ENCODE measurements around the gene USP40. TPM values are rescaled to one million over a fixed set of nuclear protein-coding genes. Genes with fewer than 3 reads are reported as not detected.

USP40 gene
- total RNA-seq, 4 donors from 2014 or later, result 70.7 to 99.0 (median 85.7) TPM

- 49 to 57% methylated on average over 1 of the region's 1 CpG for WGBS, 2 donors
- TF ChIP-seq, protein P1, sequence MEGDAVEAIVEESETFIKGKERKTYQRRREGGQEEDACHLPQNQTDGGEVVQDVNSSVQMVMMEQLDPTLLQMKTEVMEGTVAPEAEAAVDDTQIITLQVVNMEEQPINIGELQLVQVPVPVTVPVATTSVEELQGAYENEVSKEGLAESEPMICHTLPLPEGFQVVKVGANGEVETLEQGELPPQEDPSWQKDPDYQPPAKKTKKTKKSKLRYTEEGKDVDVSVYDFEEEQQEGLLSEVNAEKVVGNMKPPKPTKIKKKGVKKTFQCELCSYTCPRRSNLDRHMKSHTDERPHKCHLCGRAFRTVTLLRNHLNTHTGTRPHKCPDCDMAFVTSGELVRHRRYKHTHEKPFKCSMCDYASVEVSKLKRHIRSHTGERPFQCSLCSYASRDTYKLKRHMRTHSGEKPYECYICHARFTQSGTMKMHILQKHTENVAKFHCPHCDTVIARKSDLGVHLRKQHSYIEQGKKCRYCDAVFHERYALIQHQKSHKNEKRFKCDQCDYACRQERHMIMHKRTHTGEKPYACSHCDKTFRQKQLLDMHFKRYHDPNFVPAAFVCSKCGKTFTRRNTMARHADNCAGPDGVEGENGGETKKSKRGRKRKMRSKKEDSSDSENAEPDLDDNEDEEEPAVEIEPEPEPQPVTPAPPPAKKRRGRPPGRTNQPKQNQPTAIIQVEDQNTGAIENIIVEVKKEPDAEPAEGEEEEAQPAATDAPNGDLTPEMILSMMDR (IDR thresholded peaks at IDR 0.05), result no peak
- no peak for TF ChIP-seq POLR2A (IDR thresholded peaks at IDR 0.05)
- no peaks in the 10 kb centered on the region for H3K4me1 ChIP-seq
These were observed 4.4 kb upstream of the USP40 start for GRCh38 chr2:233571001-233571400.

GRCh38 chr2:233565685-233566140 is 869 bp downstream of the USP40 start:
- H3K4me3 ChIP-seq (replicated peaks in 1 of 3), result peak overlapping the region in 2 of 3 donors; percentile 95 to 100
- TF ChIP-seq POLR2A (IDR thresholded peaks at IDR 0.05), result no peak
- TF ChIP-seq, protein P1 (IDR thresholded peaks at IDR 0.05), result no peak
- intact Hi-C loops (cut with DNase I), result no loop called here
- no peaks in the 10 kb centered on the region for H3K27me3 ChIP-seq
- 8 to 9% methylated on average over 6 of the region's 6 CpGs for WGBS, 2 donors
- H3K9me3 ChIP-seq, result no peaks in the 10 kb centered on the region
- H3K4me1 ChIP-seq, result peaks cover 5 to 15% of the 10 kb centered on the region in 2 donors
- no peaks in the 10 kb centered on the region for H3K36me3 ChIP-seq
- no peak for DNase-seq
- peak overlapping the region; percentile 96 to 99 (median 97) for H3K27ac ChIP-seq

More at GRCh38 chr2:233571001-233571400, 4.4 kb upstream of the USP40 start:
- Histone ChIP-seq H3K27me3 (no peaks in the 10 kb centered on the region), H3K36me3 (no peaks in the 10 kb centered on the region), H3K27ac (no peak overlapping the region), H3K9me3 (no peaks in the 10 kb centered on the region), H3K4me3 (replicated peaks in 1 of 3) (no peak overlapping the region)
- DNase-seq, result no peak
- intact Hi-C loops (cut with DNase I), result no loop called here

GRCh38 chr2:233563663-233564430 is 2.7 kb downstream of the USP40 start:
- Histone ChIP-seq H3K4me1 (peaks cover 5 to 15% of the 10 kb centered on the region in 2 donors), H3K27me3 (no peaks in the 10 kb centered on the region), H3K9me3 (no peaks in the 10 kb centered on the region), H3K27ac (no peak overlapping the region), H3K36me3 (peaks cover 0 to 7% of the 10 kb centered on the region in 2 donors), H3K4me3 (replicated peaks in 1 of 3) (no peak overlapping the region)
- TF ChIP-seq, protein P1 (IDR thresholded peaks at IDR 0.05), result no peak
- TF ChIP-seq POLR2A (IDR thresholded peaks at IDR 0.05), result no peak
- intact Hi-C loops (cut with DNase I), result no loop called here
- 93 to 96% methylated on average over 8 of the region's 8 CpGs for WGBS, 2 donors
- no peak for DNase-seq

- TF ChIP-seq POLR2A (IDR thresholded peaks at IDR 0.05), result no peak
- TF ChIP-seq, protein P1 (IDR thresholded peaks at IDR 0.05), result no peak
- WGBS, 2 donors, result 80 to 86% methylated on average over 7 of the region's 7 CpGs
- H3K27ac ChIP-seq, result peak overlapping the region; percentile 65 to 83 (median 76)
- intact Hi-C loops (cut with DNase I), result no loop called here
- no peak overlapping the region for H3K4me3 ChIP-seq (replicated peaks in 1 of 3)
- H3K36me3 ChIP-seq, result peaks cover 12 to 17% of the 10 kb centered on the region in 2 donors
- DNase-seq, result peak; percentile 45 to 47
- H3K9me3 ChIP-seq, result no peaks in the 10 kb centered on the region
- no peaks in the 10 kb centered on the region for H3K27me3 ChIP-seq
- H3K4me1 ChIP-seq, result peaks cover 0 to 13% of the 10 kb centered on the region in 2 donors
These were observed 9.5 kb downstream of the USP40 start for GRCh38 chr2:233556881-233557736.

All from thyroid gland (tissue), 4 donors.